GM18909 (cell line): ENCODE results near the gene CRACR2A.

ENCODE experiments used
- ATAC-seq: cut with Tn5 transposase; IDR thresholded peaks from one replicate; pipeline ENCODE4 v1.9.1; 2021; ENCODE audit warnings: mild to moderate bottlenecking; ENCODE audit not compliant: unreplicated experiment, poor library complexity

Gene CRACR2A

DNA sequence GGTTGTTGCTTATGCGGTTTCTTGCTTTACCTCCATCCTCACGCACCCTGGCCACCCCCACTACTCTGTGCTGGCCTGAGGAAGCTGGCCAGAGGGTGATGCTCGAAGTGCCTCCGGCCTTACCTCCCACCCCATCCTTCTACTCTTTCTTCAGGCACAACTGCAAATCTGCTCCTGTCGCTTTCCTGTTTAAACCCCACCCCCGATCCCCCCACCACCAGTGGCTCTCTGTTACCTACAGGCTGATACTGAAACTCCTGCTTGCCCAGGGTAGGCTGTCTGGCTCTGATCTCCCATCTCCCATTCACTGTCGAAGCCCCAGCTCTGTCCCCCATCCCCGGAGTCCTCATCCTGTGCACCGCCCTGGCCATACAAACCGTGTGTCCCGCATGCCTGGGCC is 150.4 kb downstream of the CRACR2A start:
- ATAC-seq, result no peak

DNA sequence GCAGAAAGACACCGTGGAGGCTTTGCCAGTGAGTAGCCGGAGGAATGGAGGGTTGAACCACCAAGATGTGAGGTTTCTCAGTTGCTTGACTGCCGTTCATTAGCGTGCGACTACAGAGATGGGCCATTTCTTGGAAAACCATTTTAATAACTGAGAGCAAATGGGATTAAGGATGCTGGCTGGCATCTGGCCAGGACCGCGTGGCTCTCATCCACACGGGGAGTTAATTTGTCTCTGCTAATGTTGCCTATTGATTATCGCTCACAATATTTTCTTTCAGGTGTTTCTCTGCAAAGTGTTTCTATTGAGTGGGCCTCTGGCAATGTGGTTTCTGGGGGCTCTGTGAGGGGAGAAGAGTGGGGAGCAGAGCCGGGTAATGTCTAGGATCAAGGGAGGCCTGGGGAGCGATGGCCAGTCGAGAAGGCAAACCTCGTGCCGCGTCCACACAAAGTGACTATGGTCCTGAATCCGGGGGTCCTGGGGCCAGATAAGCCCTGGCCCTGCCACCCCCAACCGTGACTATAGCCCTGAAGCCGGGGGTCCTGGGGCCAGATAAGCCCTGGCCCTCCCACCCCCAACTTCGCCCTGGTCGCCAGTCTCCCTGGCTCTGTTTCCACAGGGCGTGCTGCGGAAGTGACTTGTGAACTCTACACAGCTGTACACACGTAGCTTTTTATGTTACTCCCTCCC is 151.3 kb downstream of the CRACR2A start:
- ATAC-seq, result no peak

DNA sequence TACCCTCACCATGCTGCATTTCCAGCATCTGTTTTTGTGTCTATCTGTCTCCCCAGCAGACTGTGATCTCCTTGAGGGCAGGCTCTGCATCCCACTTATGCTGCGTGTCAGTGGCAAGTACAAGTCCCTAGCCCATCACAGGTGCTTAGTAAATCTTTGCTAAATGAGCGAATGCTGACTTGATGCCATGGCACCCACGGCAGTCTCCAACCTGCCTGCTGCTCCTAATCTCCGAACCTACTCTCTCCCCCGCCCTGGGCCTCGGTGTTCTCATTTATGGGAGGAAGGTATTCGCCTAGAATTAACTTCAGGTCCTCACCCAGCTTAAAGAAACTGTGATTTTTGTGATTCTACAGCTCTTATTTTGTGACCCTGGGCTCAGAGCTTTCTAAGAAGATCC is 152.0 kb downstream of the CRACR2A start:
- no peak for ATAC-seq

DNA sequence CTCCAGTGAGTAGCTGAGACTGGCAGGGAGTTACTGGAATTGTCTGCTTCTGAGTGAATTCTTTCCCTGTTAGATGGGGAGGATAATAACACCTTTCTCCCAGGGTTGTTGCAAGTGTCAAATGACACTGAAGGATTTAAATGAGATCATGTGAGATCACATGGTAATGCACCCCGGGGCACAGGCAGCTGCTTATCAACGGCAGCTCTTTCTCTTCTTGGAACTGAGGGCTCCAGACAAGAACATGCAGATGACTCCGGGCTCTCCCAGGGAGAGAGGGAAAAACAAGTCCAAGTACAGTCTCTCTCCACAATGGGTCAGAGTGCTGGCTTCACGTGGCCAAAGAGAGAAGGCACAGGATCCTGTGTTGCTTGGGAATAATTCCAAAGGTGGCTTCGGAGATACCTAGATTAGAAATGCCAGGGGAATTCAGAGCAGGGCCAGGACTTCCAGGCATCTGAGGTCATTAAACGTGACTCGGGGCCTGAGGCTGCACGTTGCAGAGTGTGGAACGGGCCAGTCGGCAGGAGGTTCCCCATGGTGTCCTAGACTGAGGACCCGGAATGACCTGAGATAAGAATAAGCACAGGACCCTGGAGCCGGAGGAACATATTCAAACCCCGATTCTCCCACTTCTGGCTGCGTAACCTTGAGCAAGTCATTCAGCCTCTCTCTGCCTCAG is 152.7 kb downstream of the CRACR2A start:
- ATAC-seq, result no peak

DNA sequence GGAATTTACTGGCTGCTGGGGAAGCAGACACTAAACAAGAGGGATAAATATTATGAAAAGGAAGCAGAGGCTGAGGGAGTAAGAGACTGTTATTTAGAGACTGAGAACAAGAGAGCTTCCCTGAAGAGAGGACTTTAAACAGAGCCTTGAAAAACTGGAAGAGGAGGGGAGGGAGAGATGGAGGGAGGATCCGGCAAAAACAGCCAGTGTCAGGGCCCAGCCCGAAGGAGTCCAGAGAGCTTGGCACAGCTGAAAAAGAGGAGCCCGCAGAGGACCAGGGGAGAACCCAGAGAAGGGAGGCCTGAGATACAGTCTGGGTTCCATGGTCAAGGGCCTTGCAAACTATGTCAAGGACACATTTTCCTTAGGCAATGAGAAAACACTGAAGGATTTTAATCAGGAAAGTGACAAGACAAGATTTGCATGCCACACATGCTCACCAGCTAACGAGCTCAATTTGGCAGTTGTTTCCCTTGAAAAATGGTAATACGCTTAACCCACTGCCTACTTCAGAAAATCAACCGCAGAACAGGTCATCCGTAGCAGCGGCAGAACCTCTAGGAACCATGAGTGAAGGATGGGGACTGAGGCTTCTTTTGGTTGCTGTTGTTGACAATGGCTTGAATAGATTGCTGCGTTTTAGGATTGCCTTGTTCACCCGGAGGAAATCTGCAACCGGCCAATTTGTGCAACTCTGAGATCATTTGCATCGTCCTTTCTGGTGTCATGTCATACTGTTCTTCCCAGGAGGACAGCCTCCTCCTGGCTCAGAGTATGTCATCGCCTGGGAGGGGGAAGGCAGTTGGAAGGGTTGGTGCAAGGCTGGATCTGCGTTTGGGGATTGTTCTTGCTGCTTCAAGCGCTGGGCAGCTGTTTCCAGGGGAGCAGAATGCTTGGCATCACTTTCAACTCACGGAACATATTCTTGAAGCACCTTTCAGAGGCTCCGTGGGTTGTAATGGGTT is 153.7 kb downstream of the CRACR2A start:
- ATAC-seq, result no peak

DNA sequence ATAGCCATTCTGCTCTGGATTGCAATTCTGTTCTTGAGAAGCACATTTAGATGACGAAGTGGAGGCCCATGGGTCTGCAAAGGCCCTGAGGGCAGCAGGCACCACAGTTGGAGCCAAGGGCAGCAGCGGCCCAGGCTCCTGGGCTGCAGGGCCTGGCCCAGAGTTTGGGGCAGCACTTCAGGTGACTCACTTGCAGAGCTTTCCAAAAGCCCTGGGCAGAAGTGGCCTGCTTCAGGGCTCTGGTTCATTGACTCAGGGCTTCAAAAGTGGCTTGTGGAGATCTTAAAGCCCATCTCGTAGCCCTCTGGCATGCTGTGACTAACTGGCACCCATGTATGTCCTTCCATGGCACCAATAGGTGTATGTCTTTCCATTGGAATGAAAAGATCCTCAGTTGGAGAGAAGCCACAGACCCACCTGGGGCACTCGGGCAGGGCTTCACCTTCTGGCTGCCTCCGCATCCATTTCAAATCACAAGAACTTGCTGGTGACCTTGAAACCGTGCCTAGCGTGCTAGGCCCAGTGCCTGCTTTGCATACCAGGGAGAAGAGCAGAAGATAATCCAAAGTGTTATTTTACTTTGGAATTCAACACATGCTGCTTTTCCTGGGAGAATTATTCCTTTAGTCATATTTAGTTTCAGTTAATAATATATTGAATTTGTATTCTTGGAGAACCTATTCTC is 155.2 kb downstream of the CRACR2A start:
- no peak for ATAC-seq

DNA sequence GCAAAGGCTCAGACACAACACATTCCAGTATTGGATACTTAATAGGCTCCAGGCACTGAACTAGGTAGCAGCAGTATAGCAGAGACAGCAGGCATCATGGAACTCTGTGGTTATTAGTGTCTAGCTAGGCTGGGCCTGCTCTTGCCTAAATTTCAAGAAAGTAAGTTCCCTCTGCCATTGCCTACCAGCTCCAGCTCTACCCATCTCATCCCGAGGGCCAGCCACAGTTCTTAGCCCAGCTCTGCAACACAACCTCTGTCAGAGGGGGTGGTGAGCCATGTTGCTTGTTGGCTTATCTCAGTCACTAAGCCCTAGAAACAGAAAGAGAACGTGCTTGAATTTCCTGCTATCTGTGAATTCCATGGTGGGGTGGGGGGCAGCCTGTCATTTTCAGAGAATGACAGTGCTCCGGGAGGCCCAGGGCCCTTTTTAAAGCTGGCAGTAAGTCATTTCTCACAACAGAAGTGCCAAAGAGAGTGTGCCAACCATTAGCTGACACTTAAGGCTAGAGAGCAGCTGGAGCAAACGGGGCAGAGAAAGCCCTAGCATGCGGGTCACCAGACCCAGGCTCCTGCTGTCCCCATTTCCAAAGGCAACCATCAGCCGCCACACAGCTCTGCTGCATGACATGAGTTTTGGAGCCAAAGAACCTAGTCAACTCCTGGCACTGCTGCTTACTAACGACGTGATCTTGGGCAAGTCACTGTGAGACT is 156.1 kb downstream of the CRACR2A start:
- no peak for ATAC-seq

DNA sequence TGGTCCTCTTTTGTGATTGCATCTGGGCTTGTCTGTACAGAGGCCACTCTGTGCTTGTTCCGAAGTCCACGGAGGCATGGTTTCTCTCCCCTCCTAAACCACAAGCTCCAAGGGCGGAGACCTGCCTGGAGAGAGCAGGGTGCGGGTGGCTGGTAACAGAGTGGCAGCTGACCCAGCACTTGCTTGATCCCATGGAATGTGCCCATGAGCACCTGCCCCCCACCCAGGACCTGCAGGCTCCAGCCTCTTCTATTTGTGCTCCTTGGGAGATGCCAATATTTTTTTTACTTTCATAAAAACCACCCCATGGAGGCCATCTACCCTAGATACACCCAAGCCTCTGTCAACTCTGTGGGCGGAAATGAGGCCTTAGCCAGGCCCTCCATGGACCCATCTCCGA is 157.2 kb downstream of the CRACR2A start:
- ATAC-seq, result no peak

DNA sequence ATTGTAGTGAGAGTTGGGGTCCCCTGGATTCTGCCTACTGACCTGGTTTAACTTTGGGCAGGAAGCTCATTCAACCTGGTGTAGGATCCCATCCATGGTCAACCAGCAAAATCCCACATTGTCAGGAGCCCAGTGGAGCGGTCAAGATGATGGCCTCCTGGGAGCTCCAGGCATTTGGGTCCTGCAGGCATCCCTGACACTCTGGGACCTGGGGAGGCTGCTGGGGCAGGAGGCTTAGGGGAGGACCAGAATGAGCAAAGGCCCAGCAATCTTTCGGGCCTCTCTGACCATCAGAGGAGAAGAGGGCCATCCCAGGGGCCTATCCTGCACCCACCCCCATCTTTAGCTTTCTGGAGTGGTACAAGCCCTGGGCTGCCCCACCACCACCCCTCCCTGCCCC is 157.9 kb downstream of the CRACR2A start:
- no peak for ATAC-seq

DNA sequence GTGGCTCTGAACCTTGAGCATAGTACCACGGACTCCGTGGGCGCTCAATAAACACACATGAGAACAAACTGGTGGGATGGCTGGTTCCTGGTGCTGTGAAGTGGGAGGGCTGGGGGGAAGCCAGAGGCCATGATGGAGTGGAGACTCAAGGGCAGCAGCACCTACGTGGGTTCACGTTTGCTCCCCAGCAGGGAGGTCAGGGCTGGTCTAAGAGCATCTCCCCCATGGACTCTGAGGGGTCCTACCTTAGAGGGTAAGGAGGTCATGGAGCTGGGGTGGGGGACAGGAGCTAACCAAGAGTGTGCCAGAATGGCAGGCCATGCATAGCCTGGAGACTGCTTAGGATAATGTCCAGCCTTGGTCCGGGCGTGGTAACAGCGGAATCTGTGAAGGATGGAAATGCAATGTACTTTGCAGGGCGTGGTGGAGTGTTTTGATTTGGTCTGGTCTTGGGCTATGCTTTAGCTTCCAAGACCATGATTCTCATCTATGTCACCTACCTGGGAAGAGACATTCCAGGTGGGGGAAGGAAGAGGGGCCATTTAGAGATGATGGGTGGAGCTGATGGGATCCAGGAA is 158.9 kb downstream of the CRACR2A start:
- no peak for ATAC-seq

DNA sequence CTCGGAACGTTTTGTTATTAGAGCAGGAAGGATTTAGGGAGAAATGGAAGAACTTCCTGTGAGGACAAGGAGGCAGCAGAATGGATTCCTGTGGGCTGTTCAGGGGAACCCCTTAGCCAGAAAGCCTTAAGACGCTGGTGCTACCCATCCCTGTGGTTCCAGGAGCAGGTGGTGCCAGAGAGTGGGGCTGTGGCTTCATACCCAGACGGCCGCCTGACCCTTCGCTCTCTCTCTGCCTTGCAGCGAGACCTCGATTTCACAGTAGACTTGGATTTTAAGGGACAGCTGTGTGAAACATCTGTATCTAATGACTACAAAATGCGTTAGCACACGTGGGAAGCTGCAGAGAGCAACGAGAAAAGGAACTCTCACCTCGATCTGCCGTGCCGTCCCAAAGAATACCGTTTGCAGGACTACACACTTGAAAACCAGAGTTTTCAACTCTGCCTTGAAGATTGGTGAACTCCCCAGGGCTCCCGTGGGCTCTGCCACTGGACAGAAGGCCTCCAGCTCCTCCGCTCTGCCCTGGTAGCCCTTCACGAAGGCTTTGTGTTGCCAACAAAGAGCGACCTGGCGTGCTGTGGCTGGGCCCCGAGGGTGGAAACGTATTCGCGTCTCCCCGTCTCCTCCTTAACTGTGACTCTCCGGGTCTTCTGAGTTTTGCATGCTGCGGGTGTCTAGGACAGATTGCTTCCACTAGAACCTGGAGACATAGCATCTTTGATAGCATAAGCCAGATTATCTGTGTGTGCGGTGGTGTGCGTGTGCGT is 159.9 kb downstream of the CRACR2A start:
- ATAC-seq, result no peak

DNA sequence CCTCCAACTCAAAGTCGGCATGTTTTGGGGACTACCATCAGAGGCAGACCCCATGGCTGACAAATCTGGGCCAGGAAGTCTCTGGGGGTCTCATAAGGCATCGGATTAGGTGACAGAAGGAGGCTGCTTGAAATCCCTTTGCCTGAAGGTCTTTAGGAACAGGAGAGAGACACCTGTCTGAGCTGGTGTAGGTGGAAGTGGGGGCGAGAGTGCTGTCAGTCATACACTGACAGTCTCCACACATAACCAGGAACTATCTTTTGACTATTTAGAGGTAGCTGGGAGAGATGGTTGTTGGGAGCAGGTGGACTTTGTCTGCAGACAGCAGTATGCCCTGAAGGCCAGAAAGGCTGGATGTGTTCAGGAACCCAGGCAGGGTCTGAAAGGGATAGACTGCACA is 163.2 kb downstream of the CRACR2A start:
- ATAC-seq, result no peak

DNA sequence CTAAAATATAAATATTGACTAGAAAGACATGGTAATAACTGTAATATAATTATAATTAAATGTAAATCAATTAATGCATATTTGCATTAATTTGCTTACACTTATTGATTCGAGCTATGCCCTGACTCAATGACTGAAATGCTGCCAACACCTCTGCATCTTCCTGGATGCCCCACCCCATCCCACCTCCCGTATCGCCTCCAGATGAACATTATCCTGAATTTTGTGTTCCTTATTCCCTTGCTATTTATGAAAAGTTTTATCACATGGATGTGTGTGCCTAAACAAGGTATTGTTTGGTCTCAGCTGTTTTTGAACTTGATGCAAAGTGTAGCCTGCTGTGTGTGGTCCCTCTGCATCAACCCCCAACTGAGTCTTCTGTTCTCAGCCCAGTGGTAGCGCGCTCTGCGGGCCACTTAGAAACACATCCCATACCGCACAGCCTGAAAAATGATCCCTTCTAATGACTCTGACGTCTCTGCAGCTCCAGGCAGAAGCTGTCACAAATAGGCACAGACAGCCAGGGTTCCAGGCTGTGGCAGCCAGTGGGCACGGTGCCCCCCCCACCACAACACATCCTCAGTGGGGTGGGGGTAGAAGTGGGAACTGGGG is 165.4 kb downstream of the CRACR2A start:
- no peak for ATAC-seq

DNA sequence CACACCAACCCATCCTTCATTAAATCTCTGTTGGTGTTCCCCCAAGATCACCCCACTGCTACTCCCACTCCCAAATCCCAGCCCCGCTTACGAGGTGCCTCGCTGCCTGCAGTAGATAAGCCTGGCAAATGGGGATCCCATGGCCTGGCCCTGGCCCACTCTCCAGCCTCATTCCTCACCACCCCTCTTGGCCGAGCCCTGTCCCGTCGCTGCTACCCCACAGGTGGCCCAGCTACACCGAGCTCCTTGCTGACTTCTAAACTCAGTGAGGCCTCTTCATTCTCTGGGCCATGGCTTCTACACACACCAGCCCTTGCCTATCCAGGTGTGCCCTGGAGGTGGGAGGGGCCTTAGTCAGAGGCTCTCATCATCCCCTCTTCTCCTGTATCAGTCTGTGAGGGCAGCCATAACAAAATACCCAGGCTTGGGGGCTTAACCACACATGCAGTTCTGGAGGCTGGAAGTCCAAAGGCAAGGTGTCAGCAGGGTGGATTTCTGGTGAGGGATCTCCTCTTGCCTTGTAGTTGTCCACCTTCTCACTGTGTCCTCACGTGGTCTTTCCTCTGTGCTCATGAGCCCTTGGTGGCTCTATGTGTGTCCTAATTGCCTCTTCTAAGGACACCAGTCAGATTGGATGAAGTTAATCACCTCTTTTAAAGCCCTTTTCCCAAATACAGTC is 169.1 kb downstream of the CRACR2A start:
- ATAC-seq, result no peak

DNA sequence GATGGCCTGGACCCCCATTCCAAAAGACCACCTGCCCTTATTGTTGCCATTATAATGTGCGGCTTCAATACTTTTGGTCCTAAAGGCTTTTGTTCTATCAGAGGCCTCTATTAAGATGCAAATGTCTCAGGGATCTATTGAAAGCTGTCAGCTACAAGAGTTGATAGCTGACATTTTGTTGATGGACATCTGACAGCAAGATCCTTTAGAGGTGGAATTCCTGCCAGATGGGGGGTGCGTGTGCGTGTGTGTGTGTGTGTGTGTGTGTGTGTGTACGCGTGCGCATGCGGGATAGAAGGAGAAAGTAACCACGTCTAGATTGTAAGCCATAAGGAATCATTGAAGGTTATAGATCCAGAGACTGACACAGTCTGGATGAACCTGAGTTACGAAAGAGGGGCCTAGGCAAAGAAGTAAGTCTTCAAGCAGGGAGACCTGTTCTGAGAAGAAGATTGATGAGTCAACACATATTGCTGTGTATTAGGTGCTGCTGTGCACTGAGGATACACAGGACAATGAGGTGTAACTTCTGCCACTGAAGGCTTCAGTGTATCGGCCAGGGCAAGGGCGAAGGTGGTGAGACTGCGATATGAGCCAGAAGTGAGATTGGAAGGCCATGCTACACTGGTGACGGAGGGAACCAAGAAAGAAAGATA is 172.7 kb downstream of the CRACR2A start:
- ATAC-seq, result no peak

DNA sequence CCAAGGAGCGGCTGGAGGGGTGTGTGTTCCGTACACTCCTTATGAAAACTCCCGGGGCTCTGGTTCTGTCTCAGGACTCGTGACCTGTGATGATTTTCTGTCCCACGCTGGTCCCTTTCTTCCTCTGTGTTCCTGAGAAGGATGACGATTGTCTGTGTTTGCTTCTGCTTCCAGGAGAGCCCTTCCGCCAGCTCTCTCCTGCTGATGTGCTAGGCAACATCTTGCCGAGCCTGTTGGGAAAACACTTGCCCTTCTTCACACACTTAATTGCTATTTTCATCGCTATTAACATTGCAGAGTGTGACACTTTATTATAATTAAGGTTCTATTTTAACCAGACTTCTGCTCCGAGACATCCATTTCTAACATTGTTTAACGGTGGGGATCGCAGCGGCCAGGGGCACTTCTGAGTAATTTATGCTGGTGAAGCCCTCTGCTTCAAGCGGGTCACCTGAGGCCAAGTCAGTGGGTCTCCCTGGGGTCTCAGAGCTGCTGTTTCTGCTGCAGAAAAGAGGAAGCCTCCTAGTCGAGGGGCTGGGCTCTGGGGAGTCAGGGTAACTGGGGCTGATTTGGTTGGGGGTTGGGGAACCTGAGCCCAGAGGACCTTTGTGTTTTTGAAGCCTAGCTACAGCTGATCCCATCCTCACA is 173.3 kb downstream of the CRACR2A start:
- ATAC-seq, result no peak

DNA sequence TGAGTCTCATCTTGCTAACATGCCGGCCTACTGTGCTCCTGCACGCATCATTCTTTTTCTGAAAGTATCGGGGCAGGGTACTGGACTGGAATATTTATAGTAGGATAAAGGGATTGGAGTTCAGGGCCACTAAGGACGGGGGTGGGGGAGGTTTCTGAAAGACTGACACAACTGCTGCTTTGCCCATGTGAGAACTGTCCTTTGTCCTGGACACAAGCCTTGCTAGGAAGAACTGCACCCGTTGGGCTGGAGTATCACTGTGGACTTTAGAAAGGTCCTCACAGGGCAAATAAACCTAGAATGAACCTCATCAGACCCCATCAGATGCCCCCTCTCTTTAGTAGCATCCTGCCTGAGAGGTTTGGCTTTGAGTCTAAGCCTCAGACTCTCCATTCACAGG is 174.4 kb downstream of the CRACR2A start:
- ATAC-seq, result no peak
